Skeletal muscle tissue (tissue), 4 donors: Measurements from ENCODE around the gene NNAT. TPM values are rescaled to one million over a fixed set of nuclear protein-coding genes. Genes with fewer than 3 reads are reported as not detected.
"Not testable (repeated sequence)": the region's sequence is repeated elsewhere in the genome, so short reads cannot be mapped to it uniquely, and the experiment has no call there.

Experiments used
- H3K27ac ChIP-seq: one replicate; pipeline ENCODE4 v1.7.0; 2013; ENCODE audit warnings: mild to moderate bottlenecking, low read depth, low read length, inconsistent platforms
- H3K27me3 ChIP-seq, 3 donors: one replicate each; pipeline ENCODE4 v1.7.0; 2013; ENCODE audit warnings: low read length in 3 of 3; ENCODE audit not compliant: control insufficient read depth in 3 of 3, insufficient read depth in 3 of 3
- H3K36me3 ChIP-seq, 3 donors: one replicate each; pipeline ENCODE4 v1.7.0; 2013; ENCODE audit warnings: low read length in 3 of 3; ENCODE audit not compliant: control insufficient read depth in 3 of 3, insufficient read depth in 3 of 3
- H3K4me1 ChIP-seq, 3 donors: one replicate each; pipeline ENCODE4 v1.7.0; 2013; ENCODE audit warnings: low read length in 3 of 3, mild to moderate bottlenecking in 3 of 3; ENCODE audit not compliant: control insufficient read depth in 3 of 3, insufficient read depth in 3 of 3
- H3K4me3 ChIP-seq, 3 donors: one replicate each; pipeline ENCODE4 v1.7.0; 2013; ENCODE audit warnings: low read length in 3 of 3
- H3K9ac ChIP-seq, 3 donors: one replicate each; pipeline ENCODE4 v1.7.0; 2013; ENCODE audit warnings: low read length in 3 of 3, mild to moderate bottlenecking in 3 of 3, moderate library complexity in 2 of 3, low read depth in 1 of 3
- H3K9me3 ChIP-seq, 3 donors: one replicate each; pipeline ENCODE4 v1.7.0; 2013; ENCODE audit warnings: low read length in 3 of 3; ENCODE audit not compliant: control insufficient read depth in 3 of 3
- total RNA-seq: library from RNA; depleted of rRNA; stranded (reverse); fragments of >200 nt; gene quantifications from one replicate; pipeline ENCODE4 v1.2.3, GENCODE V29; 2014
- donor health status: Osteomylitis.

NNAT gene, protein sequence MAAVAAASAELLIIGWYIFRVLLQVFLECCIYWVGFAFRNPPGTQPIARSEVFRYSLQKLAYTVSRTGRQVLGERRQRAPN
- 133 TPM for total RNA-seq

DNA sequence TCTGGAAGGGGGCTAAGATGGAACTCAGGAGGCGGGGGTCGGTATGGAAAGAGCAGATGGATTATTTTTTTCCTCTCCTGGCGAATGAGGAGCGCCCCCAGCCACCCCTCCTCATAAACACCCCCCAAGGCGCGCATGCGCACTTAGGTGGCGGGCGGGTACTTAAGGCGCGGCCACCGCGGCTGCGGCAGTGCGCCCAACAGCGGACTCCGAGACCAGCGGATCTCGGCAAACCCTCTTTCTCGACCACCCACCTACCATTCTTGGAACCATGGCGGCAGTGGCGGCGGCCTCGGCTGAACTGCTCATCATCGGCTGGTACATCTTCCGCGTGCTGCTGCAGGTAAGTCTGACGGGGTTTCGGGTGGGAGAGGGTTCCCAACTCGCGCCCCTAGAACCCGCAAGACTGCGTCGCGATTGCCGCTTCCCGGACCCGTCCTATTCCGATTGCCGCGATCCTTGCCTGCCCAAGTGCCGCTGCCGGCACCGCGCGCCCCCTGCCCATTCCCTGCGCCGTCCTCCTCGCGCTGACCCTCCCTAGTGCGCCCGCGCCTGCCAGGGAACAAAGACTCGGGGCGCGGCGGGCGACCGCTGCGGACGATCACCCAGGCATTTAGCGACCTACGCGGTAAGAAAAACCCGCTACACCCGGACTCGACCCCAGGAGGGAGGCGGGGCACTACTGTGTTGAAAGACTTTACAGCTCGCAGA lies at the start of gene NNAT:
Gene NNAT (plus strand): TSS at position 190 of the 711 bp plus-strand sequence. CDS start 82 bp downstream, at position 272.
- Histone ChIP-seq H3K27ac (peak within 1 kb of the TSS; percentile 55), H3K36me3 (peaks cover 12 to 15% (median 13%) of the 10 kb centered on the region in 3 donors), H3K9ac (peak within 1 kb of the TSS in 1 of 3 donors; percentile 60), H3K27me3 (no peaks in the 10 kb centered on the region), H3K9me3 (no peaks in the 10 kb centered on the region), H3K4me3 (peak within 1 kb of the TSS; percentile 52 to 62 (median 54)), H3K4me1 (peaks cover 81 to 86% (median 84%) of the 10 kb centered on the region in 3 donors)

DNA sequence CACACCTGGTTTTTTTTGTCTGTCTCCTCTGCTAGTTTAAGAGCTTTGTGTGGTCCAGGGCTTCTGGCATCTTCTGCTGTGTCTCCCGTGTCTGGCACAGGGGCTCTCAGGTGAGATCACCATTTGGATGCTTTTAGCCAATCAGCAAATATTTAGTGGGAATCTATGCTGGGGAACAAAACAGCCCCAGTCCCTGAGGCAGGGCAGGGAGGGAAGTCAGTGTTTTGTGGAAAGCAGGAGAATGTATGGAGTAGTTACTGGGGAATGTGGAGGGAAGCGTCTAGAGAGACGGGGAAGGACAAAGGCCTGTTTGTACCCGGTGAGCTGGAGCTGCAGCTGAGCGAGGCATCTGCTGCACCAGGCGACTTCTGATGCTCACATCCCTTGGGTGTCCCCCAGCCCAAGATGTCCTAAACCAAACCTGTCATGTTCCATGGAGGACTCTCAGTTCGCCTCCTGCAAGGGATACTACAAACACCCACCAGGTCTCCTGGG lies 49.3 kb upstream of the NNAT start:
- Histone ChIP-seq H3K36me3 (no peaks in the 10 kb centered on the region), H3K4me3 (no peak overlapping the region), H3K4me1 (no peaks in the 10 kb centered on the region), H3K27ac (no peak overlapping the region), H3K9me3 (no peaks in the 10 kb centered on the region), H3K27me3 (peaks cover 0 to 15% (median 5%) of the 10 kb centered on the region in 3 donors), H3K9ac (no peak overlapping the region)

DNA sequence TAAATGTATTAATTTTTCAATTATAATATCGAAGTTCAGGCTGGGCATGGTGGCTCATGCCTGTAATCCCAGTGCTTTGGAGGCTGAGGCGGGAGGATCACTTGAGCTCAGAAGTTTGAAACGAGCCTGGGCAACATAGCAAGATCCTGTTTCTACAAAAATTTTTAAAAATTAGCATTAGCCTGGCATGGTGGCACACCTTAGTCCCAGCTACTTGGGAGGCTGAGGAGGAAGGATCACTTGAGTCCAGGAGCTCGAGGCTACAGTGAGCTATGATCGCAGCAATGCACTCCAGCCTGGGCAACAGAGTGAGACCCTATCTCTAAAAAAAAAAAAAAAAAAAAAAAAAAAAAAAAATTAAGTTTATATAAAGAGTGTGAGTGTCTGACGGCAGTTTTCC lies 48.6 kb upstream of the NNAT start:
- H3K36me3 ChIP-seq, H3K9ac ChIP-seq, H3K27ac ChIP-seq, H3K4me3 ChIP-seq, H3K4me1 ChIP-seq, H3K9me3 ChIP-seq: not testable (repeated sequence)
- H3K27me3 ChIP-seq, result peaks cover 0 to 15% (median 5%) of the 10 kb centered on the region in 3 donors

DNA sequence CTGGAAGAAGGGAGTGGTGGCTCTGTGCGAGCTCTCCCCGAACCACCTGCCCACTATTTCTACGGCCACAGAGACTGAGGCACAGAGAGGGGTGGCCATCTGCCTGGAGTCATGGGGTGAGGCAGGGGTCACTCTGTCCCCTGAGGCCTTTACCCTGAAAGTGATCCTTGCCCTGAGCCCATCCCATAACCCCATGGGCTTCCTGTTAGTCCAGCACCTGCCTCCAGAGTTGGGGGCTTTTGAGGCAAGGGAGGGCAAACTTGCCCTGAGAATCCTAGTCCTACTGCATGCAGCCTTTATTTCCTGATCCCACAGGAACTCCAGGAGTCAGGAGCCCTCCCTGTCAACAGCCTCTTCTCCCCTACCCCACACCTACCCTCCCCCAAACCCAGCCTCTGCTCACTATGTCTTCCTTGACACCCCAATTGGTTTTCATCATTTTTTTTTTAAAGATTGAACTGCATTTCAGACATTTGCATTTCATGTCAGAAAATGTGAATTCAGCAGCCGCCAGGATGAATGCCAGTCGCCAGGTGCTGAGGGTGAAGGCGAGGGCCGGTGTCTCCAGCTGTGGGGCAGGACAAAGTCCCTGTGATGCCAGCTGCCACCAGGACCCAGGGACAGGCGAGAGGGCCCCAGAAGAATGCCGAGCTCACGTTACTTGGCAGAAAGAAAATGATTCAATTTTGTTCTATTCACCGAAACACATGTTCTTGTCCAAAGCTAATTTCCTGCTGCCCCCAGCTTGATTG lies 47.6 kb upstream of the NNAT start:
- Histone ChIP-seq H3K4me1 (no peaks in the 10 kb centered on the region), H3K4me3 (no peak overlapping the region), H3K9me3 (no peaks in the 10 kb centered on the region), H3K27ac (no peak overlapping the region), H3K27me3 (peaks cover 3 to 22% (median 5%) of the 10 kb centered on the region in 3 donors), H3K36me3 (no peaks in the 10 kb centered on the region), H3K9ac (no peak overlapping the region)

DNA sequence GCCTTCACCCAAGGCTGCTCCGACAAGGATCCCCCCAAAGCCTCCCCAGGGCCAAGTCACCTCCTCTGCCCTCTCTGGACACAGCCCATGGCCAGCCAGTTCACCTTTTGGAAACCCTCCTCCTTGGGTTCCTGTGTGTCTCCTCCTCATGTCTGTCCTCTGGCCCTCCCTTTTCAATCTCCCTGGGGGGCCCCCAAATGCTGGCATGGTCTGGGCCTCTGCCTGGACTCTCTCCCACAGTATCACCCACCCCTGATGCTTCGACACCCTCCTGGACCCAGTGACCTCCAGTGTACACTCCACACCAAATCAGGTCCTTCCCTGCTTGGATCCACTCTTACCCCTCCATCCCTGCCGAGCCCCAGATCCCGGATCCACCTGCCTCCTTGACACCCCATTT lies 46.7 kb upstream of the NNAT start:
- Histone ChIP-seq H3K9me3 (no peaks in the 10 kb centered on the region), H3K27ac (no peak overlapping the region), H3K4me1 (no peaks in the 10 kb centered on the region), H3K36me3 (no peaks in the 10 kb centered on the region), H3K9ac (no peak overlapping the region), H3K4me3 (no peak overlapping the region), H3K27me3 (peaks cover 7 to 26% (median 8%) of the 10 kb centered on the region in 3 donors)

DNA sequence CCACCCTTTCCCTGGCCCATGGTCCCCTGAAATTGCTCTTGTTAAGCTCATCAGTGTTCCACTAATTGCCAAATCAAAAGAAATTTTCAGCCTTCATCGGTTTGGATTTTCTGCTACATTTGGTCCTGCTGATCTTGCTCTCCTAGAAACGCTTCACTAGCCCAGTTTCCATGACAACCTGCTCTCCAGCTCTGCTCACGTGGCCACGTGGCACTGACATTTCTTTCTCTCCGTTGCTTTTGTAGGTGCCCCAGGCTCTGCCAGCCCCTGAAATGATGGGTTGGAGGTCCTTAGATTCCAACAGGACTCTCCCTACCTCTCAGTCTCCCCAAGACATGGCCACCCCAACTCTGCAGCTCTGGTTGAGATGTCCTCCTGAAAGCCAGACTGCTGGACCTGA lies 45.8 kb upstream of the NNAT start:
- no peak overlapping the region for H3K27ac ChIP-seq
- H3K4me1 ChIP-seq, result no peaks in the 10 kb centered on the region
- no peaks in the 10 kb centered on the region for H3K9me3 ChIP-seq
- H3K4me3 ChIP-seq, result no peak overlapping the region
- H3K36me3 ChIP-seq, result no peaks in the 10 kb centered on the region
- peaks cover 7 to 29% (median 8%) of the 10 kb centered on the region in 3 donors for H3K27me3 ChIP-seq
- H3K9ac ChIP-seq, result no peak overlapping the region

DNA sequence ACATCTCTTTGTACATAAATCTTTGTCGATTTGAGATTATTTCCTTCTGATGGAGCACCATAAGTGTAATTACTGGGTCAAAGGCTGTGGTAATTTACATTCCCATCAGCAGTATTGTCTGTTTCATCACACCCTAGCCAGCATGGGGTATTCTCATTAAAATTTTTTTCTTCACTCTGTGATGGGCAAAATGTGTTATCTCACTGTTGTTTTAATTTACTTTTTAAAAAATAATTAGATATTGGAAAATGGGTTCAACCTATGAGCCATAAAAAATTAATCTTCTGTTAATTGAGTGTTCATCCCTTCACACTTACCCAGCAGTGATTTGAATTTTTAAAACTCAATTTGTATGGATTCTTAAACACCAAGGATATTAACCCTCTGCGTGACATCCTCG lies 44.0 kb upstream of the NNAT start:
- Histone ChIP-seq H3K4me1 (no peaks in the 10 kb centered on the region), H3K4me3 (no peak overlapping the region), H3K9ac (no peak overlapping the region), H3K27ac (no peak overlapping the region), H3K9me3 (no peaks in the 10 kb centered on the region), H3K27me3 (peaks cover 7 to 29% (median 8%) of the 10 kb centered on the region in 3 donors), H3K36me3 (no peaks in the 10 kb centered on the region)

DNA sequence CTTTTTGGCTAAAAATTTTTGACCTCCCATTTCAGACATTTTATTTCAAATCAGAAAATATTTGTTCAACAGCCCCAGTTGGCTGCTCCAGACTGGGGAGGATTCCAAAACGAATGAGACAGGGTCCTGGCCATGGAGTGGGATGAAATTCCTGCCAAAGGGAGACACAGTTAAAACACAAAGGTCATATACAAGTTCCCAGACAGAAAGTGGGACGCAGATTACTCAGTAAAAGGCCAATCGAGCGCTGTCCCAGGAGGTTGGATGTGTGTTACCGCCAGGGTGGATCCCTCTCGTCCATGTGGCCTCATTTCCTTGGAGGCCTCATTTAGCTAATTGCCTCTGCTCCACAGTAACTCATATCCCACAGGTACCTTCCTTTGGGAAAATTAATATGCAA lies 41.8 kb upstream of the NNAT start:
- Histone ChIP-seq H3K27me3 (peaks cover 7 to 22% (median 8%) of the 10 kb centered on the region in 3 donors), H3K9ac (no peak overlapping the region), H3K4me1 (no peaks in the 10 kb centered on the region), H3K4me3 (no peak overlapping the region), H3K36me3 (no peaks in the 10 kb centered on the region), H3K27ac (peak overlapping the region; percentile 11), H3K9me3 (no peaks in the 10 kb centered on the region)

DNA sequence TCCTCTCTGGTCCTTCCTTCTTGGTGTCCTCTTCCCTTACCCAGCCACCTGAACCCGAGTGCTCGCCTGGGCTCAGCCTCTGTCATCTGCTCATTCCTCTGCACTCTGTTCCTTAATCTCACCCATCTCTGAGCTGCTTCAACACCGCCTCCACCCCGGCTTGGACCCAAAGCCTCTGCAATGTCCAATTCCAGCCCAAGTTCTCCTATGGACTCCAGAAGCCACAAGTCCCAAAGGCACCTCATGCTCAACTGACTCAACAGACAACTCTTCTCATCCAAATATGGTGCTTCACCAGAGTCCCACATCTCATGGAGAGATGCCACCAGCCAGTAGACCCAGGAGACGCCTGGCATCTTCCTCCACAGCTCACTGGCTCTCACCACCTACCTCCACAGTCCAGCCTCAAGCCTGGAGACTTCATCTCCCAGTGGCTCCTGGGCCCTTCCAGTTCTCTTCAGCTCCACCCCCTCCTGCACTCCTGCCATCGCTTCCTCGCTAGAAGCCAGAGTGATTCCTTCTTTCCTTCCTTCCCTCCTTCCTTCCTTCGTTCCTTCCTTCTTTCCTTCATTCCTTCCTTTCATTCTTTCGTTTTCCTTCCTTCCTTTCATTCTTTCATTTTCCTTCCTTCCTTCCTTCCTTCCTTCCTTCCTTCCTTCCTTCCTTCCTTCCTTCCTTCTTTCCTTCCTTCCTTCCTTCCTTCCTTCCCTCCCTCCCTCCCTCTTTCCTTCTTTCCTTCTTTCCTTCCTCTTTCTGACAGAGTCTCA lies 40.9 kb upstream of the NNAT start:
- H3K4me3 ChIP-seq, result no peak overlapping the region
- H3K4me1 ChIP-seq, result no peaks in the 10 kb centered on the region
- no peak overlapping the region for H3K9ac ChIP-seq
- H3K9me3 ChIP-seq, result no peaks in the 10 kb centered on the region
- no peaks in the 10 kb centered on the region for H3K36me3 ChIP-seq
- H3K27me3 ChIP-seq, result peaks cover 7 to 15% (median 8%) of the 10 kb centered on the region in 3 donors
- peak overlapping the region; percentile 11 for H3K27ac ChIP-seq
